Endothelial cell of umbilical vein (primary cell): ENCODE measurements around the gene KAT2B. TPM values are rescaled to one million over a fixed set of nuclear protein-coding genes. Genes with fewer than 3 reads are reported as not detected.

ENCODE experiments used
- BruUV-seq: library from RNA; stranded (reverse); fragments of 400-500 nt; replicated peaks from 2 replicates; lab custom pipeline; 2021; lab: Mats Ljungman, UMichigan
- CTCF ChIA-PET: fragments of 300-600, 350-600 bp; sonication (Branson Sonifier 250); formaldehyde crosslinking; loops from one replicate; lab custom pipeline; 2021; ENCODE audit warnings: antibody characterized with exemption, inconsistent platforms; lab: Charles Lee
- POLR2A ChIA-PET: fragments of 300-600, 350-600 bp; sonication (Branson Sonifier 250); formaldehyde crosslinking; loops from one replicate; lab custom pipeline; 2021; ENCODE audit warnings: antibody characterized with exemption, inconsistent platforms; lab: Charles Lee
- DNase-seq: peaks from one replicate; pipeline ENCODE4 v3.0.0-alpha.2; 2011; ENCODE audit warnings: low read depth, low spot score
- FAIRE-seq: peaks from 2 replicates; lab custom pipeline; 2011; peaks lifted over from hg19 to GRCh38; lab: Jason Lieb, UNC
- H2AFZ ChIP-seq: 2 replicates; pipeline ENCODE4 v1.6.0; 2012; ENCODE audit warnings: low read depth, low read length, control low read depth, inconsistent platforms
- H3K27ac ChIP-seq: 2 replicates; pipeline ENCODE4 v1.5.1; 2011; ENCODE audit warnings: low read depth, mild to moderate bottlenecking, control low read depth, low read length, moderate library complexity; ENCODE audit not compliant: insufficient read depth
- H3K27me3 ChIP-seq, 2 experiments: 2 replicates each; pipeline versions ENCODE4 v1.6.0 to v1.6.1; 2011; ENCODE audit warnings: low read length in 2 of 2, mixed read lengths in 1 of 2; ENCODE audit not compliant: control insufficient read depth in 2 of 2, insufficient read depth in 2 of 2
- H3K36me3 ChIP-seq, 2 experiments: 2 replicates in 1 of 2; 3 replicates in 1 of 2; pipeline ENCODE4 v1.5.1; 2011; ENCODE audit warnings: low read length in 2 of 2, mild to moderate bottlenecking in 1 of 2, moderate library complexity in 1 of 2; ENCODE audit not compliant: control insufficient read depth in 2 of 2, insufficient read depth in 2 of 2; ENCODE audit errors: extremely low read depth in 1 of 2
- H3K4me1 ChIP-seq: 3 replicates; pipeline ENCODE4 v1.5.1; 2011; ENCODE audit warnings: mild to moderate bottlenecking, low read length; ENCODE audit not compliant: control insufficient read depth, insufficient read depth; ENCODE audit errors: extremely low read depth
- H3K4me2 ChIP-seq: 2 replicates; pipeline ENCODE4 v1.6.1; 2011; ENCODE audit warnings: low read length, control low read depth, mixed read lengths; ENCODE audit not compliant: insufficient read depth
- H3K4me3 ChIP-seq, 3 experiments: fragments of 200-600 bp in 1 of 3; sonication (generic), shearing (Covaris generic) in 1 of 3; replicated peaks in 1 of 3; 2 replicates each; pipeline ENCODE4 v1.5.1; 2011 to 2016; ENCODE audit warnings: control low read depth in 3 of 3, low read length in 3 of 3, mild to moderate bottlenecking in 2 of 3, inconsistent platforms in 1 of 3, low read depth in 1 of 3, moderate library complexity in 1 of 3; ENCODE audit not compliant: insufficient read depth in 1 of 3
- H3K79me2 ChIP-seq: 2 replicates; pipeline ENCODE4 v1.6.0; 2012; ENCODE audit warnings: low read length, inconsistent platforms; ENCODE audit not compliant: control insufficient read depth, insufficient read depth
- H3K9ac ChIP-seq: replicated peaks from 2 replicates; pipeline ENCODE3; 2011; ENCODE audit warnings: low read length, control low read depth; ENCODE audit not compliant: insufficient read depth; ENCODE audit errors: extremely low read depth
- H3K9me1 ChIP-seq: replicated peaks from 3 replicates; pipeline ENCODE4 v1.6.0; 2011; ENCODE audit warnings: mild to moderate bottlenecking, low read length; ENCODE audit not compliant: control insufficient read depth, insufficient read depth; ENCODE audit errors: extremely low read depth
- H3K9me3 ChIP-seq: replicated peaks from 2 replicates; pipeline ENCODE4 v1.5.1; 2012; ENCODE audit warnings: low read length, inconsistent platforms; ENCODE audit not compliant: control insufficient read depth, insufficient read depth
- H4K20me1 ChIP-seq: replicated peaks from 2 replicates; pipeline ENCODE3; 2011; ENCODE audit warnings: mild to moderate bottlenecking, low read length; ENCODE audit not compliant: control insufficient read depth, insufficient read depth; ENCODE audit errors: extremely low read depth
- GATA2 ChIP-seq: IDR thresholded peaks from 2 replicates; pipeline ENCODE4 v1.7.0; 2011; ENCODE audit warnings: low read depth, mild to moderate bottlenecking, moderate library complexity, mixed read lengths, low read length; ENCODE audit not compliant: insufficient read length, insufficient read depth
- JUN ChIP-seq: IDR thresholded peaks from 2 replicates; pipeline ENCODE4 v1.6.1; 2011; ENCODE audit warnings: borderline replicate concordance, low read depth; ENCODE audit not compliant: insufficient read length, insufficient read depth
- MAX ChIP-seq: IDR thresholded peaks from 2 replicates; pipeline ENCODE4 v1.6.1; 2011; ENCODE audit not compliant: insufficient read depth, insufficient read length
- MYC ChIP-seq: IDR thresholded peaks from one replicate; pipeline ENCODE4 v1.6.1; 2011; ENCODE audit warnings: mild to moderate bottlenecking, low read depth, low read length
- POLR2A ChIP-seq: IDR thresholded peaks from 2 replicates; pipeline ENCODE4 v1.6.1; 2012; ENCODE audit warnings: low read depth, mild to moderate bottlenecking, control low read depth, low read length
- POLR2AphosphoS5 ChIP-seq: IDR thresholded peaks from 2 replicates; pipeline ENCODE4 v1.6.1; 2012; ENCODE audit warnings: low read depth, mild to moderate bottlenecking, control low read depth, low read length, moderate library complexity; ENCODE audit not compliant: insufficient read depth
- dilution Hi-C: fragments of 300-500 bp; cut with MboI; formaldehyde crosslinking; loops from one replicate; pipeline ENCODE4 v1.15.0; 2019; ENCODE audit warnings: low sequenced_read_pairs; ENCODE audit not compliant: extremely low pct_ligation_motif_present
- intact Hi-C: fragments of 100-400 bp; cut with micrococcal nuclease; formaldehyde crosslinking; loops from one replicate; pipeline ENCODE4 v1.10.0; 2022
- polyA plus RNA-seq, 4 experiments: library from polyadenylated mRNA; depleted of rRNA in 3 of 4; stranded (reverse) in 3 of 4; unstranded in 1 of 4; fragments of >200 nt; gene quantifications; 2 replicates each; pipeline versions ENCODE4 v1.2.1 to v1.2.3, GENCODE V29; 2011 to 2012; ENCODE audit warnings: missing spikeins in 1 of 4
- total RNA-seq: library from RNA; stranded (reverse); gene quantifications from 2 replicates; pipeline ENCODE4 v1.2.3, GENCODE V29; 2021

The KAT2B gene
- total and polyA plus RNA-seq, 2 donors (not counting 3 experiments of a cell fraction or from before 2014, with no cell fraction given): 2.6 to 11.0 TPM

GRCh38 chr3:20008646-20009045, 31.6 kb upstream of the KAT2B start:
- Histone ChIP-seq H3K9ac (no peak overlapping the region), H3K4me1 (no peaks in the 10 kb centered on the region), H3K9me3 (no peaks in the 10 kb centered on the region), H3K4me2 (no peak overlapping the region), H3K79me2 (no peaks in the 10 kb centered on the region), H3K4me3 (no peak overlapping the region), H3K36me3 (no peaks in the 10 kb centered on the region), H3K27me3 (no peaks in the 10 kb centered on the region), H4K20me1 (no peaks in the 10 kb centered on the region), H2AFZ (no peak overlapping the region), H3K9me1 (no peaks in the 10 kb centered on the region), H3K27ac (no peak overlapping the region)
- FAIRE-seq (no peak), DNase-seq (no peak)
- intact Hi-C loops (no loop called here), dilution Hi-C loops (no loop called here)
- CTCF ChIA-PET: no interaction called here
- no peak for TF ChIP-seq MYC
- no peak for TF ChIP-seq GATA2
- no peak for TF ChIP-seq POLR2A
- TF ChIP-seq POLR2AphosphoS5: no peak
- TF ChIP-seq MAX: no peak
- no peak for TF ChIP-seq JUN
- POLR2A ChIA-PET: no interaction called here
- BruUV-seq: no TSS peak

DNA sequence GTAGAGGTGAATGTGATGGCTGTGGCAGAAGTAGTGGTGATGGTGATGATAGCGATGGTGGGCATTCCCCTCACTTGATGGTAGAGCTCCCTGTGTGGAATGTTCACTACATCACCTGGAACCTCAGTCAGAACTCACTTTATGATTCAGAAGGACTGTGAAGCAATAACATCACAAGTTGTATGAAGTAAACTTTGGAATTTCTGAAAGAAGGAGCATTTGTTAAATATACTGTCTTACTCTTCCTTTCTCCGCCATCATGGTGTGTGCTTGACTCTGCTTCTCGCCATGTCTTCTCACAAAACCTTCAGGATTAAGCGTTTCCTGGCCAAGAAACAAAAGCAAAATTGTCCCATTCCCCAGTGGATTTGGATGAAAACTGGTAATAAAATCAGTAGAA, 28.1 kb upstream of the KAT2B start, which contains the start of gene PP2D1:
TSS of gene PP2D1 (minus strand) at position 101 of the 400 bp plus-strand sequence. CDS start 192 bp downstream, outside the sequence.
- TF ChIP-seq GATA2: no peak
- no peak for FAIRE-seq

More for the DNA sequence above, 28.1 kb upstream of the KAT2B start, which contains the start of gene PP2D1:
- no peaks in the 10 kb centered on the region for H3K36me3 ChIP-seq
- ChIA-PET POLR2A (no interaction called here), CTCF (interaction anchor here (1.2 kb wide), 1 partner anchor 15 kb away, joined by 3 read pairs; no protein-coding TSS in a partner anchor)
- H3K27me3 ChIP-seq: no peaks in the 10 kb centered on the region
- BruUV-seq: no TSS peak
- H3K27ac ChIP-seq: no peak within 1 kb of the TSS
- dilution Hi-C loops: no loop called here
- H3K9ac ChIP-seq: no peak within 1 kb of the TSS
- intact Hi-C loops: no loop called here
- no peak within 1 kb of the TSS for H2AFZ ChIP-seq
- no peaks in the 10 kb centered on the region for H3K4me1 ChIP-seq
- H3K9me3 ChIP-seq: no peaks in the 10 kb centered on the region
- no peaks in the 10 kb centered on the region for H3K79me2 ChIP-seq
- H4K20me1 ChIP-seq: no peaks in the 10 kb centered on the region
- H3K4me2 ChIP-seq: no peak within 1 kb of the TSS
- H3K9me1 ChIP-seq: no peaks in the 10 kb centered on the region
- DNase-seq: no peak
- H3K4me3 ChIP-seq: no peak within 1 kb of the TSS
